ENCODE data around the gene SSRP1.
"Not testable (repeated sequence)": the region's sequence is repeated elsewhere in the genome, so short reads cannot be mapped to it uniquely, and the experiment has no call there.

SSRP1 gene

DNA sequence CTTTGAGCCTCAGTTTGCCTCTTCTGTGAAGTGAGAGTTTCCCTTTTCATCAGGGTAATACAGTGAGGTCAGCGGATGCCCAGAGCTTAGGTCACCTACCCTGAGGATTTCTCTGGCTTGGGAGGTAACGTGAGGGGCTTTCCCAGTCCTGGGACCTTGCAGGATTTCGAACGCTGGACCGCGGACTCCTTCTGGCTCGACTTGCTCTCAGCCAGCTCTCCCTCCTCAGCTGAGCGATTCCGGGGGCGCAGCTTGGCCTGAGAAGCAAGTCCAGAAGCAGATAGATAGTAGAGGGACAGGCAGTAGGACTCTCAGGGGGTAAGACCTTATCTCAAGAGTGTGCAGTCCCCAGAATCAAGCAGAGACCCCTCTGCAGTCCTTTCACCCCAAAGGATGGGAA is 34.9 kb downstream of the SSRP1 start:
- DNase-seq (ENCODE audit: low read depth, low spot score) = no peak

DNA sequence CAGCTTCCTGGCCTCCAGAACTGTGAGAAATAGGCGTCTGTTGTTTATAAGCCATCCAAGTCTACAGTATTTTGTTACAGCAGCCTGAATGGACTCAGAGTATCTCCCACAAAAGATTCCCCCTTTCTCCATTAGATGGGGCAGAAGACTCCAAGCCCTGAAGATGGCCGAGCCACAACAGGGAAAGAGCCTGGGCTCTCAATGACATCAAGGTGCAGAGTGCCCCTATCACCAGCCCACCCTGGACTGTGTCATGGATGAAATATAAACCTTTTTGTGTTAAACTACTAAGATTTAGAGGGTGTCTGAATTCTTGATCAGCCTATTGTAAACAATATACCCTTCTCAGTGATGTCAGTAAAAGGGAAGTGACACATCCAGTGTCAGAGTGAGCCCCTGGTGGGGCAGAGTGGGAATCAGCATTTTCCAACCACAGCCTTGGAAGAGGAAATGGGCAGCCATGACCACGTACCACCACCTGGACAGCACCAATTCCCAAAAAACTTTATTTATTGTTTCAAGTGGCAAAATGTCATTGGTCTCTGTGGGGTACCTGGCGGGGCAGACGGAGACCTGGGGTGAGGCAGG is 36.4 kb downstream of the SSRP1 start:
- no peak for DNase-seq (ENCODE audit: low read depth, low spot score)

DNA sequence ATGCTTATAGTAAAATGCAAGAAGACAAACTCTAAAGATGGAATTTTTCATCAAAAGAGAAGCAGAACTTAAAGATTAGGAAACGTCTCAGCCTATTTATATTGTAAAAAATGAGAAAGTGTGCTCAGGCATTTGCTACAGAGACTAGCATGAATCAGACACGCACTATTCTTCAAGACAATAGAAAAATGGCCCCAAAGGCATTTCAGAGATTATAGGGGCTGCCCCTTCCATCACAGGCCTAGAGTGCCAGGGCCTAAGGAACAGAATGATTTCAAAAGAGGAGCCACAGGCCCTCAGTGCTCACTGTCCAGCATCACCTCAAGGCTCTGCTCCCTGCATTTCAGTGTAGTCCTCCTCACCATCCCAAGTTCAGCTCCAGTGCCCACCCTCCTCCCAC is 38.5 kb downstream of the SSRP1 start:
- no peak for DNase-seq (ENCODE audit: low read depth, low spot score)

DNA sequence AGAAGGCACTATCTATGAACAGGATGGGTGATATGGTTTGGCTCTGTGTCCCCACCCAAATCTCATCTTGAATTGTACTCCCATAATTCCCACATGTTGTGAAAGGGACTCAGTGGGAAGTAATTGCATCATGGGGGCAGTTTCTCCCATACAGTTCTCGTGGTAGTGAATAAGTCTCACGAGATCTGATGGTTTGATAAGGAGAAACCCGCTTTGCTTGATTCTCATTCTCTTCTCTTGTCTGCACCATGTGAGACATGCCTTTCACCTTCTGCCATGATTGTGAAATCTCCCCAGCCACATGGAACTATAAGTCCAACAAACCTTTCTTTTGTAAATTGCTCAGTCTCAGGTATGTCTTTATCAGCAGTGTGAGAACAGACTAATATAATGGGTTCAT is 39.5 kb downstream of the SSRP1 start:
- DNase-seq (ENCODE audit: low read depth, low spot score) = not testable (repeated sequence)

DNA sequence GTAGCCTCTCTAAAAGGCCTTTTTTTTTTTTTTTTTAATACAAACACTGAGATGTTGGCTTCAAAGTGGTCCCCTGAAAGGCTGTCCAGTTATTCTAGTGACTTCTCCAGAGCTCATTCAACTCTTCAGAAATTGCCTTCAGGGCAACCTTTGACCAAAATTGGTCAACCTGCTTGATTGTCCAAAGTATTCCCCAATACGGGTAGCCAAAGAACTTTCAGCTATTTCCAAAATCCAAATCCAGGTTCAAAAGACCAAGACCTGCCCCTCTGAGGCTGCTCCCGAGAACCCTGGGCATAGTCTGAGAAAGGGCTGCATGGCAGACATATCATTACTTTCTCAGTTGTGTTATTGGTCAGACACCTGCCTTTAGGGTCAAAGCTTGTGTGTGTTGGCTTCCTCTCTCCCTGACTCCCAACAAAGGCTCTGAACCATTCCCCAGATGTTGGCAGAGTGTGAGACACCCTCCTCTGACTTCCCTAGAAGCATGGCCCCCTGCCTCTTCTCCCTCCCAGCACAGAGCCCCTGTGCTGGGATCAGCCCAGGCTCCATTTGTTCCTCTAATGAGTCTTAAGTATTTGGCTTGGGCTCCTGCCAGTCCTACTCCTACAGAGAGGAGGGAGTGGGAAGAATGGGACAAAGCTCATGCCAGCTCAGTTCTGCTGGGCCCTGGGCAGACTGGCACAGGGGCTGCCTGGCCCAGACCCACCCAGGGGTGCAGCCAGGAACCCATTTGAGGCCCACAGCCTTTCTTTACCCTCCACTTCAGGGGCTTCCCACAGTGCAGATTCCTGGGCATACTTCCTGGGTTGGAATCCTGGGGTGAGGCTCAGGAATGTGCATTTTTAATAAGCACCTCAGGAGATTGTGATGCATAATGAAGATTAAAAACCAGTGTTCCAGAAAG is 41.2 kb downstream of the SSRP1 start:
- no peak for DNase-seq (ENCODE audit: low read depth, low spot score)

DNA sequence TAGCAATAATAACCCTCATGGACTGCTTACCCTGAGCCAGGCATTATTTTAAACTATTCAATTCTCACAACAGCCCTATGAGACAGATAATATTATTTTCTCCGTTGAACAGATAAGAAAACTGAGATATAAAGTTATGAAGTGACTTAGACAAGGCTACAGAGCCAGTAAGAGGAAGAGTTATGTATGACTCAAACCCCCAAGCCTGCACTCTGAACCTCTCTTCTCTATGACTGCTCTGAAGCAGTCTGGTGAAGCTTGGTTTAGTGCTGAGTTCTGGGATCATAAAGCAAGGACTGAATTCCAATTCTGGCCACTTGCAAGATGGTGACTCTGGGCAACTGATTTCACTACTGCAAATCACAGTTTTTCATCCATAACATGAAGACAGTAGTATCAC is 45.4 kb downstream of the SSRP1 start:
- DNase-seq (ENCODE audit: low read depth, low spot score) = no peak

DNA sequence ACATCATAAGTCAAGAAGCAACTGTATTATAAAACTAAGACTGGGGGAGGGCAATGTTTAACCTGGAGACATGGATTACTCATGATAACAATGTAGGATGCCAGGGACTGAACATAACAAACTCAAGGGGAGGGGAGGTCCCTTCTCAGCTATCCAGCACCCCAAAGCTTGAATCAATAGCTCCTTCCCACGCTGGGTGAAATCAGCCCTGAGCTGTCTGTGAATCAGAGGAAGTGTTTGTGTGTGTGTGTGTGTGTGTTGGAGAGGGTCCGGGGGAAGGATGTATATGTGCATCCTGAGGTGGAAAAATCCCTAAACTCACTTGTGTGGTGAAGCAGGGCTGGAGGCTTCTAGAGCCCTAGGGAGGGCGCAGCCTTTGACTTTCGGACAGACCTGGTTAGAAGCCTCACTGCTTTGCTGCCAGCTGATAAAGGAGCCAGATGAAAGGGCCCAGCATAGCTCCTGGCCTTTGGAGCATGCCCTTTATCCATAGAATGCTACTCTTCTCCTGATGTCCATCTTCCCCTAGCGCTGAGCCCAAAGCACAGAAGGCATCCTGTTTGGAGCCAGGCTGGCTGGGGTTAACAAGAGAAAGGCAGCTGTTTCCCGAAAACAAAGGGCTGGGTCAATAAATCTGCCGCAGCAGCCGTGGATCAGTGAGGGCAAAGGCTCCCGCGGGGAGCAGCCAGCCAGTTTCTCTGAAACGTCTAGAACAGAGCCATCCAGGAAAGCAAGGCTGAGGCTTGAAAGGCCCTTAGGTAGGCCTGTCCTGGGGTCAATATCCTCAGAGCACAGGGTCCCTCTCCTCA is 46.7 kb downstream of the SSRP1 start:
- DNase-seq (ENCODE audit: low read depth, low spot score) = no peak

DNA sequence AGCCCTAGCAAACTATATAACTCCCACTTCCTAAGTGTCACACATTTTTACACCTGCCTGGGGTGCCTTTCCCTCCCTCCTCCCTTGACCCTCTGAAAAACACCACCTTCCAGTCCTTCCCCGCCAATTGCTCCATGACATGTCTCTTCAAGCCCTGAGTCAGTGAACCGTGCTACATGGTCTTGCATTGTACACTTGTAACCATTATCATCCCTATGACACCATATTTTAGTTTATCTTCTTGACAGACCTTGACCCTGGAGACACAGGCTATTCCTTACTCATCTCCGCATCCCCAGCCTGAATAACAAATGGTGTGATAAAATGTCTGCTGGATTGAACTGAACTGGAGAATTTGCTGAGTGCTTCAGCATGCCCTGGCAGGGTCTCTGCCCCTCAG is 47.8 kb downstream of the SSRP1 start:
- no peak for DNase-seq (ENCODE audit: low read depth, low spot score)

DNA sequence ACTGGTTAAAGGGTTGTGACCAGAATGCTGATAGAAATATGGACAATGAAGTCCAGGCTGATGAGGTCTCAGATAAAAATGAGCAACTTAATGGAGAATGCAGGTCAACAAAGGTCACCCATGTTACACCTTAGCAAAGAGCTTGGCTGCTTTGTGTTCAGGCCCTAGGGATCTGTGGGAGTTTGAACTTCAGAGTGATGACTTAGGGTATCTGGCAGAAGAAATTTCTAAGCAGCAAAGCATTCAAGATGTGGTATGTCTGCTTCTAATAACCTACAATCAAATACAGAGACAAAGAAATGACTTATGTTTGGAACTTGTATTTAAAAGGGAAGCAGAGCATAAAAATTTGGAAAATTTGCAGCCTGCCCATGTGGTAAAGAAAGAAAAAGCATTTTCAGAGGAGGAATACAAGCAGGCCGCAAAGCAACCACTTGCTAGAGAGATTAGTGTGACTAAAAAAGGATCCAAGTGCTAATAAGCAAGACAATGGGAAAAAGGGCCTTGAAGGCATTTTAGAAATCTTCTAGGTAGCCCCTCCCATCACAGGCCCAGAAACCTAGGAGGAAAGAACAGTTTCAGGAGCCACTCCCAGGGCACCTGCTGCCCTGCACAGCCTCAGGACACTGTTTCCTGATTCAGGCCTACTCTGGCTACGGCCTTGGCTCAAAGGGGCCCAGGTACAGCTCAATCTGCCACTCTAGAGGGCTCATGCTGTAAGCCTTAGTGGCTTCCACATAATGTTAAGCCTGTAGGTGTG is 52.3 kb downstream of the SSRP1 start:
- DNase-seq (ENCODE audit: low read depth, low spot score) = no peak

DNA sequence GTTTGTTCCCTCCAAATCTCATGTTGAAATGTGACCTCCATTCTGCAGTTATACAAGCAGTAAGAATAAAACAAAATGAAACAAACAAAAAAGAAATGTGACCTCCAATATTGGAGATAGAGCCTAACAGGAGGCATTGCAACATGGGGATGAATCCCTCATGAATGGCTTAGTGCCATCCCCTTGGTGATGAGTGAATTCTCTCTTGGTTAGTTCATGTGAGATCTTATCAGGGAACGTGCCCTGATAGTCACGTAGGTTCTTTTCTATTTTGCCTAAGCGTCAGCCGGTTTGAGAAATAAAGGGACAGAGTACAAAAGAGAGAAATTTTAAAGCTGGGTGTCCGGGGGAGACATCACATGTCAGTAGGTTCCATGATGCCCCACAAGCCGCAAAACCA is 54.1 kb downstream of the SSRP1 start:
- not testable (repeated sequence) for DNase-seq (ENCODE audit: low read depth, low spot score)

DNA sequence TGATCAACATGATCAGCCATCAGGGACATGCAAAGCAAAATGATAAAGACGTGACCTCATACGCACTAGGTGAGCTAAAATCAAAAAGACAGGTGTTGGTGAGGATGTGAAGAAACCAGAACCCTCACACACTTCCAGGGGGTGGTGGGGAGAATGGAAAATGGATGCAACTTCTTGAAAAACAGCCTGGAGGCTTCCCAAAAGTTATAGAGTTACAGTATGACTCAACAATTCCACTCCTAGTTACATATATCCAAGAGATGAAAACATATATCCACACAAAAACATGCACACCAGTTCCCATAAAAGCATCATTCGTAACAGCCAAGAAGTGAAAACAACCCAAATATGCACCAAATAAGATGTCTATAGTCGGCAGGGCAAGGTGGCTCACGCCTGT is 56.6 kb downstream of the SSRP1 start:
- no peak for DNase-seq (ENCODE audit: low read depth, low spot score)

DNA sequence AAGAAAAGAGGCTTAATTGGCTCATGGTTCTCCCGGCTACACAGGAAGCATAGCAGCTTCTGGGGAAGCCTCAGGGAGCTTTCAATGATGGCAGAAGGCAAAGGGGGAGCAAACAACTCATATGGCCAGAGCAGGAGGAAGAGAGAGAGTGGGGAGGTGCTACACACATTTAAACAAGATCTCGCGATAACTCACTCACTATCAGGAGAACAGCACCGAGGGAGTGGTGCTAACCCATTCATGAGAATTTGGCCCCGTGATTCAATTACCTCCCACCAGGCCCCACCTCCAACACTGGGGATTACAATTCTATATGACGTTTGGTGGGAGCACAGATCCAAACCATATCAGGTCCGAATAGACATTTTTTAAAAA is 57.0 kb downstream of the SSRP1 start:
- no peak for DNase-seq (ENCODE audit: low read depth, low spot score)

DNA sequence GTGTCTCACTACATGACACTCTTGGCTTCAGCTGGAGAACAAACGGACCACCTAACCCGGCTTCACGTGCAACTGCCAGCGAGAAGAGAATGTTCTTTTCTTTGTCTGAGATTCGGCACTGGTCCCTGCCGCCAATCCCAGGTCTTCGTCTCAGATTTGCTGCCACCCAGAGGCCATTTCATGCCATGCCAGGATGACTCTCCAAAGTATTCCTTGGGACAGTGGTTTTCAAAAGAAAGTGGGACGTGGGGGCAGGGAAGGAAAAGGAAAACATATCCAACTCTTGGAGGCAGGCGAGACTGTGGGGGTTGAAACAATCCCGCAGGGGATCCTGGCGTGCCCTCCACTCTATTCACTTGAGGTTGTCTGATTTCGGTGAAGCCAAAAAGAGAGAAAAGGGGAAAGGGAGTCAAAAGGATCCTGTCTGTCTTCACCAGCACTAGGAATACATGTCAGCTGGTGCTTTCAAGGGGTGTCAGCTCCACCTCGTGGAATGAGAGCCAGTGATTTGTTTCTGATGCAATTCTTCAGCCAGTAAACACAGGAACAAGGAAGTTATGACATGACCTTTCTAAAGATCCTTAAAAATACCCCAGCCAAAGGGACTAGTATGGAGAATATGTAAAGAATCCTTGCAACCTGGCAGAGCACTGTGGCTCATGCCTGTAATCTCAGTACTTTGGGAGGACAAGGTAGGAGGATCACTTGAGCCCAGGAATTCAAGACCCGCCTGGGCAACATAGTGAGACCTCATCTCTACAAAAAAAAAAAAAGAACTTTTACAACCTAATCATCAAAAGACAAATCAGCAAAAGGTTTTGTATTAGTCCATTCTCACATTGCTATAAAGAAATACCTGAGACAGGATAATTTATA is 57.6 kb downstream of the SSRP1 start:
- no peak for DNase-seq (ENCODE audit: low read depth, low spot score)

DNA sequence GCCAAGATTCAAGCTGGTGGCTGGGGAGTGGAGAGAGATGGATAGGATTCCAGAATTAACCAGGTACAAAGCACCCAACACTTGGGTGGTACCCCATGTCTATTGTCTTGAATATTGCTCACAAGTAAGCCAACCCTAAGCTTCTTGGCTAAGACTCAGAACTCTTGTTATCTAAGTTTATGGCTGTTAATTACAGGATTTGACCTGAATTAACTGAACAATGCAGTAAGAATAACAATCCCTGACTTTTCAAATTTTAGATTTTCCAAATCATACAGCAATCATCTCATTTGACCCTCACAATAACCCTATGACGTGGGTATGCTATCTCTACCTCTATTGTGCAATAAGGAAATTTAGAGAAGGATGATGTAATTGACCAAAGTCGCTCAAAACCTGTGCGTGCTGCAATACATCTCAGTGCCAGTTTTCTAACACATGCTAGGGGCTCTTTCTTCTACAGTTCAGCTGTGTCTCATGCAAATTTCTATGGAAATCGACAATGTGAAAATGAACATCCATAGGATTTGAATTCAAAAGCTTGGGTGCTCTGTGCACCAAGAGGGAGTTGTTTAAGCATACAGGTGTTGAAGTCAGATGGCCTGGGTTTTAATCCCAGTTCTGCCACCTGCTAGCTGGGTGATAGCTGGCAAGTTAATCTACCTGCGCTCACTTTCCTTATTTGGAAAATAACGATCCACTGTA is 58.6 kb downstream of the SSRP1 start:
- no peak for DNase-seq (ENCODE audit: low read depth, low spot score)

DNA sequence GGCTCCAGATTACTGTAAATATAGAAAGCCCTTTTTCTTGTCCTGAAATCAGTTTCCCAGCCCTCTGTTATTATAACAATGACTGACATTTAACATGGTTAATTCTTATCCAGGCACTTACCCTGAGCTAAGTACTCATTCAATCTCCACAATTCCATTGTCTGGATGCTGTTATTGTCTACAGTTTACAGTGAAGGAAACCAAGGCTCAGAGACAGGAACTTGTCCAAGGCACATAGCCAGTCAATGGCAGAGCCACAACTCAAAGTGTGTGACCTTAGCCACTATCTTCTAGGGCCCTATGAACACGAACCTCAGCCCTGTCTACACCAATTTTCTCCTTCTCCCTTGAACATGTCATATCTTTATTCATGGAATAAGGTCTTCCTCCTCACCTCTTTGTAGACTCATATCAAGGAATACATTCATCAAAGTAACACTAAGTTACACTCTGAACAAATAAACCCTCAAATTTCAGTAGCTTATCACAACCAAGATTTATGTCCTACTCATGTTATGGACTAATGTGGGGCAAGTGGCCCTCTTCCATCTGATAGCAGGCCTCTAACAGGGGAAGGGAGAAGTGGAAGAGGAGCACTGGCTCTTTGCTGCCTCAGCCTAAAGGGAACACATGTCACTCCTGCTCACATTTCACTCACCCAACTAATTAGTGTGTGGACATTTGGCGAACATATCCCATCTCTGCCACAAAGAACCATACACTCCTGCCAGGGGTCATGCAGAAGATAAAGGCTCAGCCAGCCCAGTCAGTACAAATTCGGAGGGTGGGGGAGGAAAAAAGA is 59.3 kb downstream of the SSRP1 start:
- DNase-seq (ENCODE audit: low read depth, low spot score) = no peak
